UCSD-AML1 (cell line): ENCODE measurements around the gene NSMF.
A peak's percentile ranks its signal among the peaks of the same experiment; 100 is the strongest.

ENCODE experiments used
- DNase-seq: peaks from one replicate; lab custom pipeline; 2025; ENCODE audit not compliant: unreplicated experiment; lab: John Stamatoyannopoulos, UW

Gene NSMF

GRCh38 chr9:137492464-137493363 lies 33.6 kb upstream of the NSMF start:
- DNase-seq = peak; percentile 92

GRCh38 chr9:137491735-137492432 lies 32.8 kb upstream of the NSMF start:
- peak; percentile 75 for DNase-seq

GRCh38 chr9:137490532-137491186 lies 31.5 kb upstream of the NSMF start:
- DNase-seq = no peak

GRCh38 chr9:137488906-137489305 lies 29.8 kb upstream of the NSMF start:
- DNase-seq = no peak

- no peak for DNase-seq
Observed at GRCh38 chr9:137488327-137488653, 29.2 kb upstream of the NSMF start.

GRCh38 chr9:137487454-137488326 lies 28.6 kb upstream of the NSMF start:
- no peak for DNase-seq

- no peak for DNase-seq
Observed at GRCh38 chr9:137486545-137487453, 27.7 kb upstream of the NSMF start.

GRCh38 chr9:137486141-137486490 lies 27.0 kb upstream of the NSMF start:
- no peak for DNase-seq

GRCh38 chr9:137485343-137486140 lies 26.4 kb upstream of the NSMF start:
- DNase-seq = no peak

GRCh38 chr9:137484551-137485315 lies 25.6 kb upstream of the NSMF start:
- no peak for DNase-seq

- DNase-seq = peak; percentile 74
Observed at GRCh38 chr9:137482094-137482781, 23.1 kb upstream of the NSMF start.

GRCh38 chr9:137480686-137481683 lies 21.9 kb upstream of the NSMF start:
- no peak for DNase-seq

GRCh38 chr9:137479892-137480685 lies 21.0 kb upstream of the NSMF start:
- DNase-seq = no peak

GRCh38 chr9:137478962-137479861 lies 20.1 kb upstream of the NSMF start:
- DNase-seq = no peak

- no peak for DNase-seq
Observed at GRCh38 chr9:137478613-137478961, 19.5 kb upstream of the NSMF start.
